Stimulated activated CD4-positive, alpha-beta T cell treated with anti-CD3 and anti-CD28 coated beads, TNF-alpha, amount 100 ng/mL, for 1 hour (primary cell): ENCODE data around the gene SDE2.
"Not testable (repeated sequence)": the region's sequence is repeated elsewhere in the genome, so short reads cannot be mapped to it uniquely, and the experiment has no call there.

Source experiments
- DNase-seq, 3 donors: peaks; one replicate each; pipeline ENCODE4 v3.0.0-alpha.2; 2020; ENCODE audit warnings: low read depth in 3 of 3, low spot score in 1 of 3

Gene SDE2

DNA sequence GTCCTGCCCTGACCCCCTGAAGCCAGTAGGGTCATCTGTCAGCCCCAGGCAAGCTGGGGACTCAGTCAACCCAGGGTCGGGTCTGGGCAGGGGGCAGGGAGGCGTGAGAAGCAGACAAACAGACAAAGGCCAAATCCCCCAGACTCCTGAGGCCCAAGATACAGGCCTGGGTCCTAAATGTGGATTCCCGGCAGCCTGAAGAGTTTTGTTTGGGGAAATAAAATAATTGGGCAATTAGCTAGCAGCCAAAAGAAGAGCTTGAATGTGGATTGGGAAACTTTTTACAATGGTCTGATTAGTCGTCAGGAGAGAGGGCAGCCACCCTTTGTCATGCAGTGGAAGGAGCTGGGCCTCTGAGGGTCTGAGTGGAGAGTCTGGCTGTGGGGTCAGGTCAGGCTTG is 53.6 kb downstream of the SDE2 start:
- no peak for DNase-seq

DNA sequence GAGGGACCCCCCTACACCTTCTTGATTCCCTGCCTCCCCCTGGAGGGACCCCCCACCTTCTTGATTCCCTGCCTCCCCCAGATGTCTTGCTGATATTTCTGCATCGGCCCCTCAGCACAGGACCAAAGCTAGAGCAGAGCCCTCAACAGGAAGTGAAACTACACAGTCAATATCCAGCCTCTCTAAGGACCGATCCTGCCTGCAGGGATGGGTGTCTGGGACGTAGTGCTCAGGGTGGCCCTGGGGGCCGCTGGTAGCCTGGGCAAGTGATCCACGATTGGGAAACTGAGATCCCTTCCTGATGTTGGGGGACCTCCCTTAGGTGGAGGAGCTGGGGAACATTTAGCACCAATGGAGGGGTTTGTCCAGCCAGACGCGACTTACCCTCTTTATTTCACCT is 54.2 kb downstream of the SDE2 start:
- DNase-seq, result no peak

DNA sequence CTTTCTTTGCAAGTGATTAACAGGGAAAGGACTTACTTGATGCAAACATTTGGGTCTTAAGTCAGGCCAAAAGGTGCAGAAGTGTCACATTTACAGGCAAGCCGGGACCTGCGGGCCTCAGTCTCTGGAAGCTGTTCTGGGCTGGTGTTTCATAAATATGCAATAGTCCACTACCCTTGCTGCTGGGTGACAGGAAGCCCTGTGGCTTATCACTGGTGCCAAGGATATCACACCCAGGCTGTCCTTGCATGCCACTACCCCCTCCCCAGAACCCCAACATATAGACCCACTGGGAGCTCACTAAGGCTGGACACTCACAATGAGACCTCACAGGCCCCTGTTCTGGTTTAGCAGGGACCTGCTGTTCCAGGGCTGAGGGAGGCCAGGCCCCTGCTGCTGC is 54.8 kb downstream of the SDE2 start:
- no peak for DNase-seq

- DNase-seq, result no peak
These were observed 55.6 kb downstream of the SDE2 start for GRCh38 chr1:225943582-225943981.

DNA sequence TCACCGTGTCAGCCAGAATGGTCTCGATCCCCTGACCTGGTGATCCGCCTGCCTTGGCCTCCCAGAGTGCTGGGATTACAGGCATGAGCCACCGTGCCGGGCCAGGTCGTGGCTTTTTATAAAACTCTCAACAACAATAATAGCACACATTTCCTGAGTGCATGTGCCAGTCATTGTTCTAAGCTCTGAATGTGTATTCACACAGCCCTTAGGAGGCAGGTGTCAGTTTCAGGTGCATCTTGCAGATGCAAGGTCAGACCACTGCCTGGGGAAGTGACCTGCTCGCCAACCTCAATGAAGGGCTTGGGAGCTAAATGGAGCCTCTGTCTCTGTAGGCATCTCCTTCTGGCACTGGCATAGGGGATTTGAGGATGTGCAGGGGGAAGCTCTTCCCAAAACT is 56.6 kb downstream of the SDE2 start:
- no peak for DNase-seq

DNA sequence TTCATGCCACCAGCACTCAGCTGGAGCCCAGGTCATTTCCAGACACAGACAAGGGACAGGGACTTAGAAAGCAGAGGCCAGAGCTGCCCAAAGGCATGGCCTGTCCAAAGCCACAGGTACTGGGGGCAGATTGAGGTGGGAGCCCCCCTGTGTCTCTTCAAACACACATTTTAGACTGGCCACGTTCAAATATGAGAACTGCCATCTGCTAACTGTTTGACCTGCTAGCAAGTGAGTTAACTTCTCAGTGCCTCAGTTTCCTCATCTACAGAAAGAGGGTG is 57.3 kb downstream of the SDE2 start:
- DNase-seq, result no peak

GRCh38 chr1:225941187-225941941 is 57.8 kb downstream of the SDE2 start, which contains the start of gene LEFTY2:
LEFTY2 (minus strand) TSS chr1:225941220; CDS start chr1:225941140, 80 bp downstream.
- no peak for DNase-seq

GRCh38 chr1:225940385-225941151 is 58.6 kb downstream of the SDE2 start:
- no peak for DNase-seq

GRCh38 chr1:225939939-225940310 is 59.2 kb downstream of the SDE2 start:
- not testable (repeated sequence) for DNase-seq

DNA sequence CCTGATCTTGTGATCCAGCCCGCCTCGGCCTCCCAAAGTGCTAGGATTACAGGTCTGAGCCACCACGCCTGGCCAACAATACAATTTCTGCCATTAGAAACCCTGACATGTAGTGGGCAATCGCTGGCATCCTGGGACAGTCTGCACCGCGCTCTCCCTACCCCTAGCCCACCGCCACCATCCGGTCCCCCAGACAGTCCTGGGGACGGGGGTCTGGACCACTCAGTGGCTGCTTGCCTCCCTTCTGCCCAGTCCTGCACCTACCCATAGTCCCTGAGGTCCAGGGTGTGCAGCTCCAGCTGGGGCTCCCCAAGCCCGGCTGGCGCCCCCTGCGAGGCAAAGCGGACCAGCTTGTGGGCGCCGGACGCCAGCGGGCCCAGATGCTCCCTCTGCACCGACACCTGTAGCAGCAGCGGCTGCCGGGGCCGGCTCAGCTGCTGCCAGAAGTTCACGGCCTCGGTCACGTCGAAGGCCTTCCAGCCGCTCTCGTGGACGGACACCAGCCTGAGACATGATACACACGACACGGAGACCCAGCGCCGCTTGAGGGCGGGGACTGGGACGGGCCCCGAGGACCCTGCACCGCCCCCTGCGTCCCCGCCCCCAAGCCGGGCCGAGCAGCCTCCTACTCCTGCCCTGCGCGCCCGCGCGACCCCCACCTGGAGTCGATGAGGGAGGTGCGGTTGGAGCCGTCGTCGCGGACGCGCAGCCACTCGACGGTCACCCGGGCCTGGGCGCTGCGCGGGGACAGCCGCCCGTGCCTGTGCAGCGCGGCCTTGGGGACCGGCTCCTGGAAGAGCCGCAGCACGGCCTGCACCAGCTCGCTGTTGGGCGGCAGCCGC is 59.8 kb downstream of the SDE2 start:
- DNase-seq, result not testable (repeated sequence)

- DNase-seq, result no peak
These were observed 61.8 kb downstream of the SDE2 start for GRCh38 chr1:225937048-225937968.

GRCh38 chr1:225936523-225936922 is 62.6 kb downstream of the SDE2 start:
- DNase-seq, result no peak

DNA sequence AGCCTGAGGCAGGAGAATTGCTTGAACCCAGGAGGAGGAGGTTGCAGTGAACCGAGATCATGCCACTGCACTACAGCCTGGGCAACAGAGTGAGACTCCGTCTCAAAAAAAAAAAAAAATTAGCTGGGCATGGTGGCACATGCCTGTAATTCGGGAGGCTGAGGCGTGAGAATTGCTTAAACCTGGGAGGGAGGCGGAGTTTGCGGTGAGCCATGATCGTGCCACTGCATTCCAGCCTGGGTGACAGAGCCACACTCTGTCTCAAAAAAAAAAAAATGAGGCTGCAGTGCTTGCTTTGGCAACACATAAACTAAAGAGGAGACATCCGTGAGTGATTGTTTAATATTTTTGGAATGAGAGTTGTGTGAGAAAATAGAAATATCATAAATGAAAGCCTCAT is 63.1 kb downstream of the SDE2 start:
- not testable (repeated sequence) for DNase-seq

DNA sequence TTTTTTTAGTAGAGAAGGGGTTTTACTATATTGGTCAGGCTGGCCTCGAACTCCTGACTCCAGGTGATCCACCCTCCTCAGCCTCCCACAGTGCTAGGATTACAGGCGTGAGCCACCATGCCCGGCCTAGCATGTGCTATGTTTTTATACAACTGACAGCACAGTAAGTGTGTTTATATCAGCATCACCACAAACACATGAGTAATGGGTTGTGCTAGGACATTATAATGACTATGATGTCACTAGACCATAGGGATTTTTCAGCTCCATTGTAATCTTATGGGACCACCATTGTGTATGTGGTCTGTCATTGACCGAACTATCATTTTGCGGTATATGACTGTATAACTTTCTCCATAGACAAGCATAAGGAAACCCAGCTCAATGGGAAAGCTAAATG is 64.4 kb downstream of the SDE2 start:
- DNase-seq, result no peak

GRCh38 chr1:225933072-225933471 is 66.1 kb downstream of the SDE2 start:
- no peak for DNase-seq
